Stimulated activated CD4-positive, alpha-beta T cell treated with anti-CD3 and anti-CD28 coated beads, Interleukin-15, amount 100 ng/mL, for 48 hours (primary cell): ENCODE data around the gene LYPD6B.

Source experiments
- DNase-seq, 2 donors: peaks; one replicate each; pipeline ENCODE4 v3.0.0-alpha.2; 2020; ENCODE audit warnings: low read depth in 2 of 2

LYPD6B gene

DNA sequence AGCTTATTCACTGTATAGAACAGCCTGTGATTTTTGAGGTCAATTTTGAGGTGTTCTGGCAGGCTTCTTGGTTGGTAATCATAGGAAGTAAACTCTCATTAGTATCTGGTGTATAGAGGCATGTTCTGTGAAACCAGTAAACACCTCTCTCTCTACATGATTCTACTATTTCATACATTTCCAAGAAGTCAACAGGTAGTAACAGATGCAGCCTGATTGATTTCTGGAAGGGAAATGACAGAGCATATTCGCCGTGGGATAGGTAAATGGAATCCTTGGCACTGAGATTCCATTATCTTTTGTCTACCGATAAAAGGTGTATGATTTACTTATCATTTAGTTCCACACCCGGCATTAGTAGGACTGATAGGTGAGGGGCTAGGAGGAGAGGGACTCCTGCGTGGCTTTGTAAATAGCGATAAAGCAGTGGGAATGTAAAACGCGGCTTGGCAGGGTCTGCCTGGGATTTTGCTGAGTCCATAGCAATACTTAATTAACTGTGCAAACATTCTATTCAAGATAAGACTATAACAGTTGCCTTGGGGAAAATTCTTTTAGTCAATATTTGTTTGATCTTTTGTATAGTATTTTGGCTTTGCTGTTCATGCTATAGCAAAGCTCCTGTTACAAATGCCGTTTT lies 32.3 kb downstream of the LYPD6B start:
- no peak for DNase-seq

DNA sequence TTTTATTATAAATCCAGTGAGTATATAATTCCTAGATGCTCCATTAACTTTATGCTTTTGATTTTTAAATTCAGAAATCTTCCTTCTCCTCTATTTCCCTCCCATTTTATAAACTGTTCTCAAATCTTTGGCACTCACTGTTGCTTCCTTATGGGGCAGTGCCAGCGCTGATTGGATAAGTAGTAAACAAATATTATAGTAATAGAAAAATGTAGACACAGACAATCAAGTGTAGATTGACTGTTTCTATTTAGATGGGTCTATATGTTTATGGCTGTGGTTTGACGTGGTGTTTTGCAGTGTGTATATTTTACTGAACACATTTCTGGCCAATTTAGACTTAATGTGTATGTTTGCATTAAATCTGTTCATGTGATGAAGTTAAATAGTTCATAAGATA lies 36.6 kb downstream of the LYPD6B start:
- DNase-seq: no peak

DNA sequence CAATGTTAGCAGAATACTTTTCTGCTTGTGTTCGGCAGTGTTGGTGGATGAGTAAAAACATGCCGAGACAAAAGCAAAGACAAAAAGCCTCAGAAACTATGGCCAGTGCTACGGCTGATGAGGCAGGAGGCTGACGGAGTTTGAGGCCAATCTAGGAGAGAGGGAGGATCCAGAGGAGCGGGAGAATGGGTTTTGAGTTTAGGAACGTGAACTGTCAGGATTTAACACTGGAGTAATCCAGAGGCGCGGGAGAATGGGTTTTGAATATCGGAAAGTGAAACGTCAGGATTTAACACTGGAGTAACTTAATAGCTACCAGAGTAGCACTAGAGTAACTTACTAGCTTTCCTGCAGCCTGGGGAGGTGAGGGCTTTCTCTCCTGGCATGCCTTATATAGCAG lies 37.4 kb downstream of the LYPD6B start:
- no peak for DNase-seq

DNA sequence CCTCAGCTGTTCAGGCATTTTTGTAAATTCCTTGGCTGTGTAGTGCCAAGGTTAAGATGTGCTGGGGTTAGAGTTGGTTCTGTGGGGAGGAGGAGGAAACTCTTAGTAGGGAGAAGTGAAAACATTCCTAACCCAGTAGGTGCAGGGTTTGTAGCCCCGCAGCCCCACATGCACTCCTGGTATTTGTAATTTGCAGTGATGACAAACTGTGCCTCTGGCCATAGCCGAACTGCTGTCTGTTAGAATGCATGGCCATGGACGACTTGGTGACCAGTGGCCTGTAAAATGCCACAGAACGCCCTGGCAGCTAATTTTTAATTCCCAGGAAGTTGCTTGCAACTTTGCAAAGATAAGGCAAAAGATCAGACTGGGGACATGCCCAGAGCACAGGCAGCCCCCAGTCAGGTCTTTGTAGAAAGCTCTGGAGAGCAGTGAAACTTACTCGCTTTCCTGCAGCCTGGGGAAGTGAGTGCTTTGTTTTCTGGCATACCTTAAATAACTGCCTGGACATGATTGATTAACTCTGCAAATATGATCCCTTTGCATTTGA lies 38.4 kb downstream of the LYPD6B start:
- no peak for DNase-seq

DNA sequence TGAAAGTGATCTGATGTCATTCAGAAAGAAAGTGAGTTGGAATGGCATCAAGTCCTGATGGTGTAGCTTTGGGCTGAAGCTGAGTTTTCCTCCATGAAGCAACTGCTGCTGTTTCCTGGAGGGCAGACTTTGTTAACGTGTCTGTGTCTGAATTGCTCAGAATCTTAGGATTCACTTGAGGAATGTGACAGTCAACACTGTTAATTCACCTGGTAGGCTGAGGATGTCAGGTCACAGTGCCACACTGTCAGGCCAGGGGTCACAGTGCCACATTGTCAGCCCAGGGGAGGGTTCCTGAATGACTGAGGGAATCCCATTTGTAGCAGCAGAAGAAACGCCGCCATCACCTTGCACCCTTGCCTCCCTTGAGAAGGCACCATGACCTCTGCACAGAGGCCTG lies 39.4 kb downstream of the LYPD6B start:
- DNase-seq: no peak

DNA sequence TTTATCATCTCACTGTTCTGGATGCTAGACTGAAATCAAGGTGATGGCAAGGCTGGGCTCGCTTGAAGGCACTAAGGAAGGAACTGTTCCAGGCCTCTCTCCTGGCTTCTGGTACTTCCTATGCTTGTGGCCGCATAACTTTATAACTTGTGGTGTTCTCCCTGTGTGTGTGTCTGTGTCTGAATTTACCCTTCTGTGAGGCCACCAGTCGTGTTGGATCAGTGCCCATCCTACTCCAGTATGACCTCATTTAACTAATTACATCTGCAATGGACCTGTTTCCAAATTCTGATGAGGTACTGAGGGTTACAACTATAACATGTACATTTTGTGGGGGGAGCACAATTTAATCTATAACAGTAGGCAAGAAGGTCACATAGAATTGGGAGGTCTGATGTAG lies 41.6 kb downstream of the LYPD6B start:
- no peak for DNase-seq

DNA sequence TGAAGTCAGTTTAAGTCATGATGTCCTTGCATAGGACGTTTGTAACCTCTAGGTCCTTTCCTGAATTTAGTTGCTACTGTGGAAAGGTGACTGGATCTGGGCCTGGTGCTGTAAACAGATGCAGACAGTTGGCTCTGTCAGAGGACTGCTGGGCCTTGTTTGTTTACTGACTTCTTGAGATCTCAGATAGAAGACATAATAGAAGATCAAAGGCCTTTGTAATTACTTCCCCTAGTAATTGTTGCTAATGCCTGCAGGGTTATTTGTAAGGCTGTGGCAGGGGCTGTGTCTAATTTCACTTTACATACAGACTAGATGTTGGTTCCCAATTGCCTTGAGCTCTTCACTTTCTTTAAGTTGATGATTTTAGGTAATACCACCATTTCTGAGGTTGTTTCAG lies 42.5 kb downstream of the LYPD6B start:
- DNase-seq: no peak

DNA sequence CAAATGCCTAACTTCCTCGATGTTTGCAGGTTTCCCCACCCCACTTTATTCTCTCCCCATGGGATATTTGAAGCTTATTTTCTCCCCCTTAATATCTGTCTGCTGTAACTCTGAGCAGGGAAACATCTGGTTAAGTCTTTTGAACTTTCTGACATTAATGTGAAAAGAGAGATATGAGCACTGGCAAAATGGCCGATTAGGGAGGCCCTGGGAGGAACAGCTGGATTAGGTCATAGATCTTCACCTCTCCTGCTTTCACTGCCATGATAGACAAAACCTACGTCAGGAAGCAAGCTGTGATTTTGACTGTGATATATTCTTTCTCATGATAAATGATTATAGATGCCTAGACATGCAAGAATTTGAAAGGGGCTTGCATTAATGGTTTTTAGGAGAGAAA lies 43.6 kb downstream of the LYPD6B start:
- DNase-seq: no peak

DNA sequence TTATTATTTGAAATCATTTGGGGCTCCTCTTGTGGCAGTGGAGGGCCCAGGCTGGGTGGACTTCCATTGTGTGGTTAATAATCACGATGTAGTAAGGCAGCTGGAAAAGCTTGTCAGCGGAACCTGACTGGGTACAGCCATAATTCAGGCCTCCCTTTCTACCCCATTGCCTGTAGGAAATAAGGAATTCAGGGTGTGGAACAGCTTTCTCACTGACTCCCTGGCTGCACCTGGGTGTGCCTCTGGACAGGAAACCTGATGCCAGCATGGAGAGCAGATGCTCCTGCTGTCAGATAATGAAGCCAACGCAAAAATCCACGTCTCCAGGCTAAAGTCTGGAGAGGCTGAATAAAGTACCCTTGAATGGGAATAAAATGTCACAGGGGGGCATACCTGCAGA lies 44.2 kb downstream of the LYPD6B start:
- no peak for DNase-seq

DNA sequence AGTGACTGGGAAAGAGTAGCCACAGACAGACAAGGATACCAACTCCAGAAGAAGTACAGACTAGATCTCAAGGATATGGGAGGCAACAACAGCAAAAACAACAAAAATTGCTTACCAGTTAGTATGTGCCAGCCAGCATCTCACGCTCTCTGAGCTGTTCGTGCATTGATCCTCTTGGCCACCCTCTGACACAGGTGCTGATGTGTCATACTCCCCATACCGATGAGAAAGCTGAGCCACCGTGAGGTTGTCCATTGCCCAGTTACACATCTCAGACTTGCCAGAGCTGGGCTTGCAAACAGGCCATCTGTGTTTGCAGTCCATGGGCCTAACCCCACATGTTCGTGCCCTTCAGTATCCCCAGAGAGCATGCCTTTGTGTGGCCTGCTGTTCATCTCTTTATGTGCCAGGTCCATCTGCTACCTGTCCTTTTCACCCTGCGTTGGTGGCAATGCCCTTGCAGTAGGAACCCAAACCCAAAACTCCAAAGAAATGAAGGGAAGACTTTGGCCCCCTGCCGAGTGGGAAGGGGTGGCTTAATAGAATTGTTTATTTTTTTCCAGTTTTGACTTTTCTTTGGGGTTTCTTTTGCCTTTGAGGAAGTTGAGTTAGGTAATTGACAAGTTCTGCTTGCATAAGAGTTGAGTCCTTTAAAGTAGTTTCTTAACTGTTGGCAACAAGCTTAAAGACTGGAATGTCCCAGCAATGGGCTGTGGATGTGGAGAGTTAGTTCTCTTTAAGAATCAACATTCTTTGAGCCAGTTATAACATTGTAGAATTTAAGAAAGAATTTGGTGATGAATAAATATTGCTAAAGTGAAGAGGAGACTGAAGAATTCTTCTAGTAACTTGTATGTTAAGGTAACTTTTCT lies 46.7 kb downstream of the LYPD6B start:
- DNase-seq: no peak

DNA sequence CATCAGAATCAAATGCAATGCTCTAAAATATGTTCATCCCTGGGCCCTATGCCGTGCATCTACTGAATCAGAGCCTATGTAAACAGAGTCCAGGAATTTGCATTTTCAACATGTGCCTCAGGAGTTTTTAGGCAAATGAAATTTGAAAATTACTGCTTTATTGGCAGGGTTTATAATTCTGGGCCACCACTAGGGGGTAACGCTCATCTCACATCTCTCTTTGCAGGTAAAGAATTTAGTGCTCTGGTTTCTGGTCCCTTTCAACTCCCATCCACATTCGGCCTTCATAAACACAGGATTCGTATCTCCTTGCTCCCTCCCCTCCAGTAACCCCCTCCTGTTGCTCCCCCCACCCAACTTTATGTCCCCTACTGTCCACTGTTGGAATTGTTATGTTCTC lies 49.3 kb downstream of the LYPD6B start:
- no peak for DNase-seq

DNA sequence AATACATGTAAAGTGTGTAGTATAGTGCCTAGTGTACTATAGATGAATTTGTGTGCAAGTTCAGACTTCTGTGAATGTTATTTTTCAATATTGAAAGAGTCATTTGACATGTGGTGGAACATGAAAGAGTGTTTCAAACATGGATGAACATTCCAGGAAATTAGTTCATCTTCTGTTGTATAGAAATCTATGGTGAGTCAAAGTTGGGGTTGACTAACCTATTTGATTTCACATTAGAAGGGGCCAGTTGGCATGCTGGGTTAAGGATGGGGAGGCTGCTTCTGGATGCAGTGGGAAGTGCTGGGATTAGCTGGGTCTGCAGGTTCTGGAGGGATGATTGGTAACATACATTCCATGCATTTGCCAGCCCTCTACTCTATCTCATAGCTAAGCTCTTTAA lies 50.6 kb downstream of the LYPD6B start:
- no peak for DNase-seq

DNA sequence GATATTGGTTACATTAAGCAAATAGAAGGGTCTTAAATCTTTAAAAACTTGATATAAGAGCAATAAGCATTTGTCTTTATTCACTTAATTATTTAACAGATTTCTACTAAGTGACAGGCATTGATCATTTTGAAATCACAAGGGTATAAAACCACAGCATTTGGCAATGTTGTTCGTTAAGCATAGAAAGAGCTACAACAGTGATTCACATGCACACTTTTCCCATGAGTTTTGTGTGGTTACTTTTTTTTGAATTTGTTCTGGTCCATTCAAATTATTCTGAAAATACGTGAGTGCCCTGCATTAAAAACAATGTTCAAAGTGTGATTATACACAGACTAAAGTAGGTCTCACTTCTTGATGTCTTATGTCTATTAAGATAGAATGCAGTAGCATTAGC lies 52.2 kb downstream of the LYPD6B start:
- no peak for DNase-seq

DNA sequence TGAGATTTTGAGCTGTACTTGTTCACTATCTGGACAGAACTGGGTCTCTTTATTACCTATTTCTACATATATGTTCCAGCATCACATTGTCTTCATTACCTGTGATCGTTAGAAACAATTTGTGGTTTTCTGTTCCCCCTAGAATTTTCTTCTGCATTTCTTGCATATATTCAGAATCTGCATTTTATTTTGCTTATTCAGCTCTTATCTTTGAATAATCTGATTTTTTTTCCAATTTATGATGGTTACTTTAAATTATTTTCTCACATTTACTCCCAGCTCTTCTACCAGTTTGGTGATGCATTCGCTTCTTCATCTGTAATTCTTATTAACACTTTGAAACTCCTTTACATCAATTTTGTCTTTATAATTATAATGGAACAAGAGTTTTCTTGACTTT lies 55.1 kb downstream of the LYPD6B start:
- DNase-seq: no peak

DNA sequence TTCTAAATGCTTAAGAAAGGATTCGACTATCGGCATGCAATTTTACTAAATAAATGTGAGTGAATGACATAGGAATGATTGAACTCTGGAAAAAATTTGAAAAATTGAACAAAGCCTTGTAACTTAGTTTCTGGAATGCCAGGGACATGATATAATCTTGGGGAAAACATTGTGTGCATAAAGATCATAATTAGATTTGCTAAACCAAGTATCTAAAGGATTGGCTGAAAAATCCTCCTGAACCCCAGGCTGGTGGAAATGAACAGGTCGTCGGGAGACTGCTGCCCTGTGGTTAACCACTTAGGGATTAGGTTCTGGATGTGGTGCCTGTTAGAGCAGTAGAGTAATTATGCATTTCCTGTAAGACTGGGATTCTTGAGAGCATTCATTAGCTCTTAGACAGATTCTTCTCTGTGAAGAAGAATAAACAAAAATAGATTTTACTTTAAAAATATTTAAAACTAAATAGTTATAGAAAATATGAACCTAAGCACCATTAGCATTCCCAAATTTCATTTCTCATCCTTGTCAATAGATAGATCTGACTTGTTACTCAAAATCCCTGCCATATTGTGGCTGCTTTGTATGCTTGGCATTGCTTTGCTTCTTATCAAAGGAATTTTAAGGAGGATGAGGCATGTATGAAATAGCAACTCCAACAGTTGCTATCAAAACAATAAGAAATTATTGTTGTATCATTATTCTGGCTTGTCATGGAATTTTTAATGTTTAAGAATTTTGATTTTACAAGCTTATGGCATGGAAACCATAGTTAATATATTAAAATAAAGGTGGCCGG lies 55.9 kb downstream of the LYPD6B start:
- no peak for DNase-seq

DNA sequence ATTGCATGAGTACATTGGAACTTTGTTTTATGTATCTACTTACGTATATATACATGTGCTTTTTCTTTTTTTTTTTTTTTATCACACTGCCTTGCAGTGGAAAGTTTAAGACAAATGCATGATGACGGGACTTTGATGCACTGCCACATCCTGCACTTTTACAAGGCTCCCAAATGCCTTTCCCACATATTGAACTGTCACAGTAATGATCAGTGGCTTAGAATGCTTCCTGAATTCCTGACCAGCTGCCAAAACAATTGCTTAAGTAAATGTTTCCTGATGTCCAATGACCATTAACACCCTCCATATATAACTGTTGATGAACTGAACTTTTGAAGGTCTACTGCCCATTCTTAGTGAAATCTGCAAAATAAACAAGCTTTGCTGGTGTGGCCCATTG lies 60.2 kb downstream of the LYPD6B start:
- DNase-seq: no peak

DNA sequence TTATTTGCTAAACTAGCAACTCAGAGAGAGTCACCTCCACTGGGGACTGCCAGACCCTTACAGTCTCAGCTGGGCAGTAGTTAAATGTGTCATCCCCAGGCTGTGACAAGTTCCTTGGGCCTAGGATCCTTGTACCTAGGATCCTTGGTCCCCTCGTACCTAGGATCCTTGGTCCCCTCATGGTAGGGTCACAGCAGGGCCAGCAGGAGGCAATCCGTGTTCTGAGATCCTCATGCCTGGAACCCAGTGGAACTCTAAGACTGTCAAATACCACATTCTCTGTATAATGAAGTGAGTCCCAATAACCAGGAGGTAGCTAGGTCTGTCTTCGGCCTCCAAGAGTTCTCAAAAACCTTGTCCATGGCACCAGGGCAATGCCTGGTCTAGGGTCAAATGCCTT lies 60.8 kb downstream of the LYPD6B start:
- DNase-seq: no peak

DNA sequence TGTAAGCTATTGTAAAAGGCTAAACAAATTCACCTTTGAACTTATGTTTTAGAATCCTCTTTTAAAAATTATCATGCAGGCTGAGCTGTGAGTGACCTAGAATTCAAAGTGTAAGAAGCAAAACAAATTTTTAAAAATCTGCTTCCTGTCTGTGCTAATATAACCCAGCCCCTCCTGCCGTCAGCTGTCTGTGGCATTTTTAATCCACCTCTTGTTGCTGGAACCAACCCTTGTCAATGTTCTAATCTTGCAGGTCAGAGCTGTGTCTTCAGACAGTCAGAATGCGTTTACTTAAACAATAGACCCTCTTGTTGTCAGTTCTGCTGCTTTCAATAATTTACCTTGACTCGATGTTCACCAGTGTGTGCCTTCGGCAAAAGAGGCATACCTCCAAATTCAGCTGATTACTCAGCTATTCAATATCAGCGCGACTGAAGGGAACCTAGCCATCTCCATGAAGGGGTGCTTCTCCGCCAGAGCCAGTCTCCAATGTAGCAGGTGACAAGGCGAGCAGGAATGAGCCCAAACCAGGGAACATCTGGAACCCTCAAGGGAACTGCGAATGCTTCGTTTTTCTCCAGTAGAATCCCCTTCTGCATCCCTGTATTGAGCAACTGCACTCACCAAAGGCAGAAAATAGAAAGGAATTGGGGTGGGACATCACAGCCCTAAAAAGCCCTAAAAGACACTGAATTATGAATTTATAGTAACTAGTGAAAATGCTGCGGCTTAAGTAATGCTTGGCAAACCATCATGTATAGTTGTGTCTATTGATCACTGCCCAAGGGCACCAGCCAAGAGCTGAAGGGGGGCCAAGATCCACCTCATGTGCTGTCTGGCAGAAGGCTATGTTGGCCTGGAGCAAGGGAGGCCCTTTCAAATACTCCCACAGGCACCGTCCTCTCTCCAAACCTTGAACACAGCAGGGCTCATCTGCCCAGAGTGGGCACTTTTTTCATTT lies 62.5 kb downstream of the LYPD6B start:
- DNase-seq: no peak

DNA sequence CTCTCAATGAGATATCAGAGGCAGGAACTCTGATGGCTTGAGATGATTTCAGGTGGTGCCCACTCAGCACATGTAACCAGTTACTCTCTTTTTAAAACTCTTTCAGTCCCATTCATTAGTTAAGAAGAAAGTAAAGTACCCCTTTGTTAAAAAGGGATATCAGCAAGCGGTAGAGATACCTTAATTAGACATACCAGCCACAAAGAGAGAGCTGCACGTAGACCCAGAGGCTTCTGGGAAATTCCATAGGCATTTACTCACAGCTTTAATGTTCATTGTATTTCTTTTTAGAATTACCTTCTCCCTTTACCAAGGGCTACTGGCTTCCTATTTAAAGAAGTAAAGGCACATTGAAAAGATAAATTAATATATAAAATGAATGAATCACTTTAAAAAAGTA lies 63.3 kb downstream of the LYPD6B start:
- no peak for DNase-seq

DNA sequence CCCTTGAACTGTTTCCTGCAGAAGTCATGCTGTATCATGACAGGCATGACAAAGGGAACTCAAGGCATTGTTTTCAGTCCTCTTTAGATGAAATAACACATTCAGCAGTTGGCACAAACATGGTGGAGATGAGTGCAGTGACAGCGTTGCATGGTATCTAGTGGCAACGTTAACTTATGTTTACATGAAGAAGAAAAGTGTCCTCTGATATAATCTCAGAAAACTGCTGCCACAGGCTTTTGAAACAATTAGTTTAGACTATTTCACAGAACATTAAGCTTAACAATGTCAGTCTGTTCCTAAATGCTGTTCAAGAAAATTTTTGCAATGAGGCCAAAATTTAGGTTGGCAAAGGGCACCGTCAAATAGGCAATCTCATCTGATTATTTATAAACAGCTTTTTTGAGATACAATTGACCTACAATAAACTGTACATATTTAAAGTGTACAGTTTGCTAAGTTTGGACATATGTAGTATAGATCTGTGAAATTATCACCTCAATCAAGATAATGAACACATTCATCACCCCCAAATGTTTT lies 64.7 kb downstream of the LYPD6B start:
- no peak for DNase-seq

DNA sequence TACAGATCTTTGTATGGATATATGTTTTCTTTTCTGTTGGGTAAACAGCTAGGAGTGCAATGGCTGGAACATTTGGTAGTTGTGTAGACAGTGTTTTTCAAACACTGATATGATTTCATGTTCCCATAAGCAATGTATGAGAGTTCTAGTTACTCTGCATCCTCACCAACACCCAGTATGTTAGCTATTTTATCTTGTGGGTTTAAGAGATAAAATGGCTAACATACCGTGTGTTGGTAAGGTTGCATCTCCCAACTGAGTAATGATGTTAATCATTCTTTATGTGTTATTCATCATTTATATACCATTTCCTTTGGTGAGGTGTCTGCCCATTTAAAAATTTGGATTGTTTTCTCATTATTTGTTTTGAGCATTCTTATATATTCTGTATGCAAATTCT lies 65.7 kb downstream of the LYPD6B start:
- DNase-seq: no peak
